Left cardiac atrium (tissue), 4 donors: ENCODE measurements around the gene CHD6. TPM values are rescaled to one million over a fixed set of nuclear protein-coding genes. Genes with fewer than 3 reads are reported as not detected.

Source experiments
- ATAC-seq, 2 donors: fragments of 200-7000 bp; cut with Tn5 transposase; one replicate each; pipeline ENCODE4 v1.9.1; 2020; ENCODE audit warnings: mild to moderate bottlenecking in 2 of 2, moderate library complexity in 2 of 2
- DNase-seq: peaks from one replicate; pipeline ENCODE4 v3.0.0-alpha.2; 2020
- intact Hi-C, 2 donors: fragments of 100-400 bp; cut with DNase I; formaldehyde crosslinking; loops; one replicate each; pipeline versions ENCODE4 v1.14.1 to v1.15.1; 2022 to 2023
- long read RNA-seq: library from polyadenylated mRNA; unstranded; transcript quantifications from one replicate; pipeline ENCODE4 v2.0.0, GENCODE V29; 2021
- total RNA-seq, 2 donors: library from RNA; stranded (reverse); fragmentation: NEBNext Ultra II Directional; extraction: Animal tissue kit (Norgen Biotek cat#: 25700); gene quantifications; one replicate each; pipeline ENCODE4 v1.2.1, GENCODE V29; 2021
- donor health status: DM: no; HTN: yes; CAD: no.
- donor health status: DM: no; HTN: yes; CAD: no; lungs with severe emphysema.
- donor health status: DM: yes; HTN: yes; CAD: no.
- donor health status: Dilated cardiomyopathy.

The CHD6 gene, protein sequence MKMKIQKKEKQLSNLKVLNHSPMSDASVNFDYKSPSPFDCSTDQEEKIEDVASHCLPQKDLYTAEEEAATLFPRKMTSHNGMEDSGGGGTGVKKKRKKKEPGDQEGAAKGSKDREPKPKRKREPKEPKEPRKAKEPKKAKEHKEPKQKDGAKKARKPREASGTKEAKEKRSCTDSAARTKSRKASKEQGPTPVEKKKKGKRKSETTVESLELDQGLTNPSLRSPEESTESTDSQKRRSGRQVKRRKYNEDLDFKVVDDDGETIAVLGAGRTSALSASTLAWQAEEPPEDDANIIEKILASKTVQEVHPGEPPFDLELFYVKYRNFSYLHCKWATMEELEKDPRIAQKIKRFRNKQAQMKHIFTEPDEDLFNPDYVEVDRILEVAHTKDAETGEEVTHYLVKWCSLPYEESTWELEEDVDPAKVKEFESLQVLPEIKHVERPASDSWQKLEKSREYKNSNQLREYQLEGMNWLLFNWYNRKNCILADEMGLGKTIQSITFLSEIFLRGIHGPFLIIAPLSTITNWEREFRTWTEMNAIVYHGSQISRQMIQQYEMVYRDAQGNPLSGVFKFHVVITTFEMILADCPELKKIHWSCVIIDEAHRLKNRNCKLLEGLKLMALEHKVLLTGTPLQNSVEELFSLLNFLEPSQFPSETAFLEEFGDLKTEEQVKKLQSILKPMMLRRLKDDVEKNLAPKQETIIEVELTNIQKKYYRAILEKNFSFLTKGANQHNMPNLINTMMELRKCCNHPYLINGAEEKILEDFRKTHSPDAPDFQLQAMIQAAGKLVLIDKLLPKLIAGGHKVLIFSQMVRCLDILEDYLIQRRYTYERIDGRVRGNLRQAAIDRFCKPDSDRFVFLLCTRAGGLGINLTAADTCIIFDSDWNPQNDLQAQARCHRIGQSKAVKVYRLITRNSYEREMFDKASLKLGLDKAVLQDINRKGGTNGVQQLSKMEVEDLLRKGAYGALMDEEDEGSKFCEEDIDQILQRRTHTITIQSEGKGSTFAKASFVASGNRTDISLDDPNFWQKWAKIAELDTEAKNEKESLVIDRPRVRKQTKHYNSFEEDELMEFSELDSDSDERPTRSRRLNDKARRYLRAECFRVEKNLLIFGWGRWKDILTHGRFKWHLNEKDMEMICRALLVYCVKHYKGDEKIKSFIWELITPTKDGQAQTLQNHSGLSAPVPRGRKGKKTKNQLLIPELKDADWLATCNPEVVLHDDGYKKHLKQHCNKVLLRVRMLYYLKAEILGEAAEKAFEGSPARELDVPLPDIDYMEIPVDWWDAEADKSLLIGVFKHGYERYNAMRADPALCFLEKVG (N-terminal part only)
- total RNA-seq = 10 to 100 TPM; 35.6 to 36.5 TPM
- long read RNA-seq, partial matches to known transcripts = 5 of 7 reads
- long read RNA-seq, other reads (novel, unspliced or antisense) = 1 of 7 reads

DNA sequence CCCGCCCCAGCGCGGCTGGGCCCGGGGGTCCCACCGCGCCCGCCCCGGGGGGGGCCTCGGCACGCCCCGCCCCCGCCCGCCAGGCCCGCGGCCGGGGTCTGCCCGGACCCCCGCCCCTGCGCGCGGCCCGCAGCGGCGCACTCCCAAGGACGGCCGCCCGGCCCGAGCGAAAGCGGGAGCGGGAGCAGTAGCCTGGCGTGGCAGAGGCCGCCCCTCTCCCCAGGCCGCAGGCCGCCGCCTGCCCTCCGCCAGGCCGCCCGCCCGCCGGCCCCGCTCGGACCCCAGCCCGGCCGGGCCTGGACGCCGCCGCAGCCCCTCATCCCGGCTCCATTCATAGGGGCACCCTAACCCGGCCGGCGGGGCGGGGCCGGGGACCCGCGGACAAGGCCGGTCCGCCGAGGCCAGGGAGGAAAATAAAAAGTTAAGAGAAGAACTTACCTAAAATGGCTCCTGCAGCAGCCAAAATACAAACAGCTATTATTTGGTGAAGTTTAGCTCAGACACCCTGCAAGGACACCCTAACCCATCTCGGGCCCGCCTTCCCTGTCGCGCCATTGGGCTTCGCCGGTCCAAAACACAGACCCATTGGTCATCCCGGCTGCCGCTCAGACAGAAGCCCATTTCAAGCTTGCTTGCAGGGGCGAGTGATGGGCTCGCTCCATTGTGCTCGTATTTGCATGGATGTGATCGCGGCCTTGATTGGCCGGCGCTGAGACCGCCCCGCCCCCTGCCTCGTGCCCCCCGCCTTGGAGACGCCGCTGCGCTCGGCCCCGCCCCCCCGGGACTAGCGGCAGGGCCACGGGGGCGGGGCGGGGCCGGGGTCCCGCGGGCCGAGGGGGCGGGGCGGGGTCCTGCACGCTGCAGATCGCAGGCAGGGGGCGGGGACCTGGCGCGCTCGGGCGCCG is at the start of gene CHD6:
Gene CHD6, minus strand, starts transcription at position 476 of the 905 bp plus-strand sequence. CDS start 67,040 bp downstream, outside the sequence.
- DNase-seq = peak; percentile 100

DNA sequence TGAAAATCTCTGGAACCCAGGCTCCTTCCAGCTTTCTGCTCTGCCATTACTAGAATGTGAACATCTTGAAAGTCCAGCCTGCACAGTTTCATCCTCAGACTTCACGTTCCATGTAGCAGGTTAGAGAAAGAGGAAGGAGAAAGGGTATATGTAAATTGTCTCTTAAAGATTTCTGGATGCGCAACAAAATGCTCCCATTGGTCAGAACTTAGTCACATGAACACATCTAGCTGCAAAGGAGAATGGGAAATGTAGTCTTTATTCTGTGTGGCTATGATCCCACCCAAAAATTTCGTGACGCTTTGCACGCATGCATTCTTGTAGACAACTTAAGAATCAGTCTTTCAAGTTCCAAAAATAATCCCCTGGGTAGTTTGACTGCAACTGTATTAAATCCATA is 46.4 kb upstream of the CHD6 start:
- no peak for ATAC-seq
- intact Hi-C loops = no loop called here
- DNase-seq = no peak

More for the DNA sequence above, at the start of gene CHD6:
- peak; percentile 99 for ATAC-seq
- intact Hi-C loops = loop anchor here in 1 of 2 donors (5.0 to 10.0 kb wide), 2 partner anchors 77 to 106 kb away; no protein-coding TSS in a partner anchor

DNA sequence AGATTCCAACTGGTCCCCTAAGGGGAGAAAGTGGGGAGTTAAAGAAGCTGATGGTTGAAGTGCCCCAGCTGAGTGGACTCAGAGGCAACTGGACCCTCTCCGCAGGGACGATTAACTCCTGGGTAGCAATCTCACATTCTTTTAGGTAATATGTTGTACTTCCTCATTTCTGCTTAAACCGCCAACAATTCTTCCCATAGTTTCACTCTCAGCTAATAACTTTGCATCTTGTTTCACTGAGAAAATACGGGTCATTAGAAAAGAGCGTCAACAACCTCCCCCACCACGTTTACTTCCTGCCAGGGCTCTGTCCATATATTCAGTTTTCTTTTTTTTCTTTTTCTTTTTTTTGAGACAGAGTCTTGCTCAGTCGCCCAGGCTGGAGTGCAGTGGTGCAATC is 39.5 kb upstream of the CHD6 start:
- intact Hi-C loops = no loop called here
- DNase-seq = no peak
- no peak for ATAC-seq

DNA sequence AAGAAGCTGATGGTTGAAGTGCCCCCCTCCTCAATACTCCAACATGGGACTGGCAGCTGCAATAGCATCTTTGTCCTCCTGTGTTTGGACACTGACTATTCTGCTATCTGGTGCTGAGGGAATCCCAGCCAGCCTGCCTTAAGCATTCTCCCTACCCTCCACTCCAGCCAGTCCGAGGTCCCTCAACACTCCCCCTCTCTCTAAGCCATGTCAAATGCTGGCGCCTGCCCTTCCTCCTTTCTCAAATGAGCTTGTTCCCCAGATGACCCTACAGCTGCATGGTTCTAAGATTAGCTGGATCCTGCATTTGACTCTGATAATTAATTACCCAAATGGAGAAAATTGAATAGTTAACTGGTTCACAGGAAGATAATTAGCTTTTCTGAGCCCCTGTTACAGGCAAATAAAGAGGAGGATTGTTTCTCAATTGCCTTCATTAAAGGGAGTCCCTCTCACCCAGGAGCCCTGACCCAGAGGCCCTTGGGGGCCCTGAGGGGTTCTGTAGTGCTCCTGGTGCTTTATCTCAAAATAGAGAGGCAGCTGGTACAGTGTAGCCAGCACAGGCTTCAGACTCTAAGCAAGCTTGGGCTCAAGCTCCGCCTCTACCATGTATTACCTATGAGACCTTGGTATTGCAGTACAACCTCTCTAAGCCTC is 37.9 kb upstream of the CHD6 start:
- DNase-seq (no peak), ATAC-seq (no peak)
- intact Hi-C loops = no loop called here

DNA sequence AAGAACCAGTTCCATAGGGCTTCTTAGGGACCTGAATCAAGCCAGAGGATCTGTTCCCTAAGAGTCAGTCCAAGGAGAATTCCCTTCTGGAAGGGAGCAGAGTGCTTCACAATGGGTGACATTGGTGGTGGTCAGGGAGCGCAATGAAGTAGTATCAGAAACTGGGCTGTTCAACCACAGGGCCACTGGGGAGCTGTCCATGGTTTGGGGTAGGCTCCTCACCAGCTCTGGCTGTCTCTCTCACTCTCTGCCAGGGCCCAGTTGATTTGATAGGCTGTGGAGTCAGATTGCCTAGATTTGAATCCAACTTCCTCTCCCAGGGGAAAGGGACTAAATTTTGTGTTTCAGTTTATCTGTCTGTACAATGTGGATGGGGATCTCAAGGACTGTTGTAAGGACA is 36.7 kb upstream of the CHD6 start:
- intact Hi-C loops = no loop called here
- peak in 1 of 2 donors; percentile 47 for ATAC-seq
- DNase-seq = no peak

DNA sequence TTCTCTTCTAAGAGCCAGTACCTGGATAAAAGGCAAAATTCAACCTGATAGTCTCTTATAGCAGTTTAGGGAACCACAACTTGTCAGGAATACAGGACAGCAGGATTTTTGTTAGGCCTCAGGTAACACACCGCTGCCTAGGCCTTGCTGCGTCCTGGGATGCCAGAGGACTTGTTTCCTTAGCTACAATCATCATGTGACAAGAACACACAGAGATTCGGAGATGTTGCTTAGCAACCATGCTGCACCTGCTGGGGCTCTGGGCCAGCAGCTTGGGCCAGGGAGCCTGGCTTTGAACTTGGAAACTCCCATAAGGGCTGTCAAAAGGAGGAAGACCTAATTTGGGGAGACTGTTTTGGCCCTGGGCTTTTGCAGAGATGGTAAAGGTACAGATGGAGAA is 36.1 kb upstream of the CHD6 start:
- ATAC-seq (no peak), DNase-seq (no peak)
- intact Hi-C loops = no loop called here

DNA sequence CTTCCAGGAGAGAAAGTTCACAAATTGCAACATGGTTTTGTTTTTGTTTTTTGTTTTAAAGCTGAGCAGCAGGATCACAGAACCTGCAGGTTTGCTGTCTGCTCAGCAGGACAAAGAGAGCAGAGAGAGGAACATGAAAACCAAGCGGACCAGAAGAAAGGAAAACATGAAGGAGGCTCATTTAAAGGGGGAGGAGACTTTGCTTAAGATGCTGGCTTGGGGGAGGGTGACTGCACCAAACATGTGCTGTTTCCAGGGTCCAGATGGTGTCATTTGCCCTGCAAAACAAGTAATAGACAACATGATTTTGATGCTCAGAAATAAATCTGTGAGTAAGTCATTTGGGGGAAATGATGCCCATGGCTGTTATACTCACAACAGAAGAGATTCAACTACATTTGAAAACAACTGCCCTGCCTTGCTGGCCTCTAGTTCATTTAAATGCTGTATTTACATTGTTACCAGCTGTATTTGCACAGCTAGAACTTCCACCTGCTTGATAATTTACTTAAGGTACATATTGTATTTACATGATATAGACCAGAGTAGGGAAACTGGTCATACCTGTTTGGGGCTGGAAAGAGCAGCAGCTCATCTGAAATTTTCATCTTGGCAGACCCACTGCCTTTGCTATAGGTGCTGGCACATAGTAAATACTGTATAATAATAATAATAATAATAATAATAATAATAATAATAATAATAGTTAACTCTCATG is 32.2 kb upstream of the CHD6 start:
- DNase-seq (no peak), ATAC-seq (no peak)
- intact Hi-C loops = no loop called here

DNA sequence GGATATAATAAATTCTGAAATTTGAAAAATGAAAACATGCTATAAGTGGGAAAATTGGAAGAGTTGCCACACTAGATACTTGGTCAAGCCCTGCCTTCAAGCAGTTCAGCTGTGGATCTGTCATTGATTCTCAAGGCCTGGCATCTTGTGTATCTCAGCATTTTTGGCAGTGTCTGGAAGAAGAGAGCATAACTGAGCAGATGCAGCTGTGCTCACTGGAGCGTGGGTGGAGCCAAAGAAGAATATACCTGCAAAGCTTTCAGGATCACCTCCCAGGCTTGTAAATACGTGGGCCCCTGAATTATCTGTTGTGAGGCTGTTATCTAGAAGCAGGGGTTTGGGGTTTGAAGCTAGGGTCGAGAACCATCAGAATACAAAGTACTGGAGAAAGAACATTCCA is 31.3 kb upstream of the CHD6 start:
- ATAC-seq (no peak), DNase-seq (no peak)
- intact Hi-C loops = no loop called here

DNA sequence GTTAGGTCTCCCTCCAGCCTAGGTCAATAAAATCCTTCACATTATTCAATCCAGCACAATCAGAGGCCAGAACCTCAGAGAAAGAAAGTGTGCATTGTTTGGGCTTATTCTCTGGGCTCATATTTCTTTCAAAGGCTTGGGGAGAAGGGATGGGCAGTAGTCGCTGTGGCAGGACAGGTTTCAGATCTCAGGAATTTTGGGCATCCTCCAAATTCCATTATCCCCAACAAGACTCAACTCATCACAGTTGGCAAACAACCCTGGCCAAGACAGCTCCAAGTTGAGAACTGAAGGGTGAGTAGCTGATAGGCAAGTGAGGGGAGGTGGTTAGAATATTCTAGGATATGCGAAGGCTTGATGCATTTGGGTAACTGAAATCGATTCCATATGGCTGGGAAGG is 27.2 kb upstream of the CHD6 start:
- no peak for DNase-seq
- intact Hi-C loops = no loop called here
- ATAC-seq = peak in 1 of 2 donors; percentile 24

DNA sequence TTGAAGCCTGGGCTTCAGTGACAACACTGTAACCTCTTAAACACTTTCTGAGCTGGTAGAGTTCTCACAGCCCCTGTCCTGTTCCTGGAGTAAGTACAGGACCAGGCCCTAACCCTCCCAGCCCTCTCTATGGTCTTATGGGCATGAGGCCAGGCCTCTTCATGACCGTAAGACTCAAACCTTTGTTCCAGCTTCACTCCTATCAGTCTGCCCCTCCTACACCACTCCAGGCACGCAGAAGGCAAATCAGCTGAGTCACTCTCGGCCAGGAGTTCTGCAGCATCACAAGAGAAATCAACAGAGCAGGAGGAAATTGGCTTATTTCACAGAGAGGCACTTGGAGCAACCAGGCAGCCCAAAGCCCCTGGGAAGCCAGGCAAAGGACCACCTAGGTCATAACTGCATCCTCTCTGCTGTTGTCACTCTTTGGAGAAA is 25.3 kb upstream of the CHD6 start:
- DNase-seq (peak; percentile 60), ATAC-seq (peak; percentile 34 to 94)
- intact Hi-C loops = no loop called here

DNA sequence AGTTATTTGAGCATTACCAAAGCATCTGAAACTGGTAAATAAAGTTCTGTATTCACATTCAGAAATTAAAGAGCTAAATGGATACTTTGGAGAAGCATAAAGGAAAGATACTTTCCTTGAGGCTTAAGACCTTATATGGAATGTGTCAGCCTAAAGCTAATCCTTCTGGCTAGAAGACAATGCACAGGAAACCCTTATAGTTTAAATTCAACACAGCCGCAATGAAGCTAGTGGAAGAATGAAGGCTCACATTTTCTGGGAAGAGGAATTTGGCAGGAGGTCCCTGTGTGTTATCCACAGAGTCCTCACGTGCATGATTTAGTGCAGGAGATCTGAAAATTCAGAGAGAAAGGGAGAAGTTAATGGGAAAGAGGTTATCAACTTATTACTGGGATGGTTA is 21.5 kb upstream of the CHD6 start:
- intact Hi-C loops = no loop called here
- no peak for ATAC-seq

DNA sequence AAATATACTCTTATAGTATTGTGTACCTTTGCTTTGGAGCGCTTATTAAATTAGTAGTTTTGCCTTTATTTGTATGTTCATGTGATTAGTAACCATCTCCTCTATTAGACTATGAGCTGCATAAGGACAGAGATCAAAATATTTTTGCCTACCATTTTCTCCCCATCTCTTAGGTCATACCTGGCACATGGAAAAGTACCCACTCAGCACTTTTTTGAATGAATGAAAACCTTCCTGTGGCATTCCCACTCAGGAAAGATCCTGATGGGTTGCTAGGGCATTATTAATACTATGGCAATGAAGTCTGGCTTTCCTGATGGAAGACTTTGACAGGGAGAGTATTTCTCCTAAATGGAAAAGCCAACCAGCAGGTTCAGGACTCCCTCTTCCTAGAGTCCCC is 20.3 kb upstream of the CHD6 start:
- intact Hi-C loops = no loop called here

More for the DNA sequence above, 21.5 kb upstream of the CHD6 start:
- no peak for DNase-seq

DNA sequence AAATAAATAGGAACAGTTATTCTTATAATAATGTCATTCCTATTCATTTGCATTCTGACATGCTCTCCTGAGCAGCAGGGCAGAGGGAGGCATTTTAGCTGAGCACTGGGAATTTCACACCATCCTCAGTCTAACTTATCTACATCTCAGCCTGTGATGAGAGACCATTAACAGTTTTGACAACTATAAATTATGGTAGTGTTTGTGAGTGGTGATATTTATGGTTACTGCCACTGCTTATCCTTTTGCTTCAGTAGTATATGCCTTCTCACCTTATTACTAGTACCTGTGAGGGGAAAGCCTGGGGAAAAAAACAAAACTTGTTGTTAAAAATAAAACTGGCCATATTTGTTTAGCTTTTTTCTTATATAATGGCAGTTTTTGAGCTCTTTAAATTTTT is 17.0 kb upstream of the CHD6 start:
- intact Hi-C loops = no loop called here
- DNase-seq (no peak), ATAC-seq (no peak)

More for the DNA sequence above, 20.3 kb upstream of the CHD6 start:
- DNase-seq = no peak
- ATAC-seq = no peak

DNA sequence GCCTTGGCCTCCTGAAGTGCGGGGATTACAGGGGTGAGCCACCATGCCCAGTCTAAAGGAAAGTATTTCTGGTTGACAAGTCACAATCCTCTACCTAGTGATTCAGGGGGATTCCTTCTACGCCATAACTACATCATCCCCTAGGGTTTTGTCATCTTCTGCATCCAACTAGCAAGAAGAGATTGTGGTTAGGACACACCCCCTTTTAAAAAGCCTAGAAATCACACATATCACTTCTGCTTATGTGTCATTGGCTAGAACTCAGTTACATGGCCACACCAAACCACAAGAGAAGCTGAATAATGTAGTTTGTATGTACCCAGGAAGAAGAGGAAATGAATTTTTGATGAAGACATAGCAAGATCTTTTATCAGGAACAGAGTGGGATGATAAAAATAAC is 14.7 kb upstream of the CHD6 start:
- intact Hi-C loops = no loop called here
- ATAC-seq = no peak

DNA sequence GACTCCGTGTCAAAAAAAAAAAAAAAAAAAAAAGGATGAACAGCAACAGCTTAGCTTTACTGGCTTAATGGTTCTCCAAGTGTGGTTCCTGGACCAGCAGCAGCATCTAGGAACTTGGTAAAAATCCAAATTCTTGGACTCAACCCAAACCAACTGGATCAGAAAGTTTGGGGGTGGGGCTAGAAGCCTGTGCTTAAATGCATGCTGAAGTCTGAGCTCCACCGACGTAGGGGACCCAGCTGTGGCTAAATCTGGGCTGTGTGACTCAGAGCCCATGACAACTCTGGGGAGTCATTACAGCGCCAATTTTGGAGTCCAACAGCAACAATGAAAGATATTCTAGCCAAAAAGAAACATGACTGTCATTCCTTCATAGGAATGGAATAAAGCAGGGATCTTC is 13.6 kb upstream of the CHD6 start:
- DNase-seq (peak; percentile 73), ATAC-seq (peak; percentile 94 to 99)
- intact Hi-C loops = no loop called here

More for the DNA sequence above, 14.7 kb upstream of the CHD6 start:
- DNase-seq = no peak

DNA sequence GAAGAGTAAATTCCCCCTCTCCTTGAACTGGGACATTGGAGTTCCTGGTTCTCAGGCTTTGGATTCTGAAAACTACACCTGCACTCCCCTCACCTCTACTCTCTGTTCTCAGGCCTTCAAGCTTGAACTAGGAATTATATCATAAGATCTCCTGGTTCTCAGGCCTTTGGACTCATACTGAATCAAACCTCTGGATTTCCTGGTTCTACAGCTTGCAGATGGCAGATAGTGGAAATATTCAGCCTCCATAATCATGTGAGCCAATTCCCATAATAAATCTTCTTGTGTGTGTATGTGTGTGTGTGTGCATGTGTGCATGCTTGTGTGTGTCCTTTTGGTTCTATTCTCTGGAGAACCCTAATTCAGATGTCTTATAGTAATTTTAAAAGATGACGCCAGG is 12.7 kb upstream of the CHD6 start:
- ATAC-seq (no peak), DNase-seq (no peak)
- intact Hi-C loops = no loop called here
